Measurements from ENCODE around the gene IFT57. TPM values are rescaled to one million over a fixed set of nuclear protein-coding genes. Genes with fewer than 3 reads are reported as not detected.

IFT57 gene
- total and polyA plus RNA-seq, 9 of the 15 experiments (the other 6 are each of a cell fraction or from before 2014, with no cell fraction given) = 1.5 to 20.1 (median 9.9) TPM

DNA sequence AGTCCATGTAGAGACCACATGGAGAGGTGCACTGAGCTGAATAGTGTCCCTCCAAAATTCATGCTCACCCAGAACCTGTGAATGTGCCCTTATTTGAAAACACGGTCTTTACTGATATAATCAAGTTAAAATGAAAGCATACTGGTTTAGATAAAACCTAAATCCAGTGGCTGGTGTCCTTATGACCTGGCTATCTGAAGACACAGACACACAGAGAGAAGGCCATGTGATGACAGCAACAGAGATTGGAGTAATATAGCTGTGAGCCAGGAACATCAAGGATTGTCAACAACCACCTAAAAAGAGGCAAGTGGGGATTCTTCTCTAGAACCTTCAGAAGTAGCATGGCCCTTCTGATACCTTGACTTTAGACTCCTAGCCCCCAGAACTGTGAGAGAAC, 76.6 kb downstream of the IFT57 start:
- in situ Hi-C loops (cut with MboI) (no loop called here), intact Hi-C loops (cut with micrococcal nuclease) (no loop called here)
- no peak overlapping the region for H3K27ac ChIP-seq (ENCODE audit: extremely low read depth, low read depth, low read length)
- H3K9me3 ChIP-seq (replicated peaks; ENCODE audit: control insufficient read depth, insufficient read depth, low read depth, low read length) = no peaks in the 10 kb centered on the region
- no TSS peak for BruUV-seq (replicated peaks)
- H3K79me2 ChIP-seq (ENCODE audit: control insufficient read depth, insufficient read depth, low read length) = no peaks in the 10 kb centered on the region
- whole genome bisulfite sequencing (ENCODE audit: insufficient coverage, low coverage, missing lambda C conversion rate) = 0% methylated on average over 1 of the region's 1 CpG
- no peaks in the 10 kb centered on the region for H3K27me3 ChIP-seq (ENCODE audit: control insufficient read depth in 2 of 2, insufficient read depth in 2 of 2, low read length in 2 of 2)
- no peak for DNase-seq (ENCODE audit: extremely low read depth in 1 of 4, low spot score in 3 of 4)
- H3K4me1 ChIP-seq (replicated peaks in 1 of 2; ENCODE audit: control insufficient read depth in 2 of 2, insufficient read depth in 2 of 2, low read length in 2 of 2) = peaks cover 0 to 20% of the 10 kb centered on the region in 2 experiments; a peak in 2 of 5 replicates
- FAIRE-seq = no peak
- no peak overlapping the region for H2AFZ ChIP-seq (ENCODE audit: low read depth, low read length)
- no peak overlapping the region for H3K4me3 ChIP-seq
- no peaks in the 10 kb centered on the region for H4K20me1 ChIP-seq (replicated peaks; ENCODE audit: control insufficient read depth, insufficient read depth, low read length)
- H3K9me1 ChIP-seq (ENCODE audit: control insufficient read depth, insufficient read depth, low read length) = no peaks in the 10 kb centered on the region
- H3K4me2 ChIP-seq (ENCODE audit: insufficient read depth, low read length) = no peak overlapping the region
- H3K36me3 ChIP-seq (ENCODE audit: control insufficient read depth, insufficient read depth, low read length) = no peaks in the 10 kb centered on the region
- ChIA-PET POLR2A (interaction anchor here (0.6 kb wide), 1 partner anchor 77 kb away, joined by 3 read pairs; no protein-coding TSS in a partner anchor), CTCF (ENCODE audit: low intra/inter-chr PET ratio) (no interaction called here)
- no peak for ATAC-seq
- H3K9ac ChIP-seq (ENCODE audit: insufficient read depth in 1 of 2, low read depth in 2 of 2, low read length in 2 of 2) = no peak overlapping the region
- no peak for TF ChIP-seq ZNF311 (CRISPR knock-in tag; IDR thresholded peaks at IDR 0.05)
- no peak for TF ChIP-seq NCOA2 (IDR thresholded peaks at IDR 0.05; ENCODE audit: partially characterized antibody in 2 of 2)
- TF ChIP-seq, protein P1, sequence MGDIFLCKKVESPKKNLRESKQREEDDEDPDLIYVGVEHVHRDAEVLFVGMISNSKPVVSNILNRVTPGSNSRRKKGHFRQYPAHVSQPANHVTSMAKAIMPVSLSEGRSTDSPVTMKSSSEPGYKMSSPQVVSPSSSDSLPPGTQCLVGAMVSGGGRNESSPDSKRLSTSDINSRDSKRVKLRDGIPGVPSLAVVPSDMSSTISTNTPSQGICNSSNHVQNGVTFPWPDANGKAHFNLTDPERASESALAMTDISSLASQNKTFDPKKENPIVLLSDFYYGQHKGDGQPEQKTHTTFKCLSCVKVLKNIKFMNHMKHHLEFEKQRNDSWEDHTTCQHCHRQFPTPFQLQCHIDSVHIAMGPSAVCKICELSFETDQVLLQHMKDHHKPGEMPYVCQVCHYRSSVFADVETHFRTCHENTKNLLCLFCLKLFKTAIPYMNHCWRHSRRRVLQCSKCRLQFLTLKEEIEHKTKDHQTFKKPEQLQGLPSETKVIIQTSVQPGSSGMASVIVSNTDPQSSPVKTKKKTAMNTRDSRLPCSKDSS (IDR thresholded peaks at IDR 0.05; ENCODE audit: low read depth, partially characterized antibody) = no peak
- peak in 1 of 2 experiments; percentile 26; a peak in 1 of 4 replicates for TF ChIP-seq FOXK2 (conservative IDR thresholded peaks at IDR 0.05 in 1 of 2, IDR thresholded peaks at IDR 0.05 in 1 of 2; ENCODE audit: low read depth in 2 of 2)
- TF ChIP-seq CBFA2T3 (IDR thresholded peaks at IDR 0.05) = peak; percentile 63
- TF ChIP-seq HOXB6 (CRISPR knock-in tag; IDR thresholded peaks at IDR 0.05; ENCODE audit: borderline replicate concordance) = no peak
- no peak for TF ChIP-seq TFAP4 (CRISPR knock-in tag; IDR thresholded peaks at IDR 0.05; ENCODE audit: borderline replicate concordance)
- TF ChIP-seq ZNF324 (CRISPR knock-in tag; IDR thresholded peaks at IDR 0.05) = no peak
- peak; percentile 65 for TF ChIP-seq MEIS2 (IDR thresholded peaks at IDR 0.05; ENCODE audit: partially characterized antibody)
- TF ChIP-seq ILK (tag; IDR thresholded peaks at IDR 0.05; ENCODE audit: borderline replicate concordance, low read depth) = no peak
- TF ChIP-seq, protein P2, sequence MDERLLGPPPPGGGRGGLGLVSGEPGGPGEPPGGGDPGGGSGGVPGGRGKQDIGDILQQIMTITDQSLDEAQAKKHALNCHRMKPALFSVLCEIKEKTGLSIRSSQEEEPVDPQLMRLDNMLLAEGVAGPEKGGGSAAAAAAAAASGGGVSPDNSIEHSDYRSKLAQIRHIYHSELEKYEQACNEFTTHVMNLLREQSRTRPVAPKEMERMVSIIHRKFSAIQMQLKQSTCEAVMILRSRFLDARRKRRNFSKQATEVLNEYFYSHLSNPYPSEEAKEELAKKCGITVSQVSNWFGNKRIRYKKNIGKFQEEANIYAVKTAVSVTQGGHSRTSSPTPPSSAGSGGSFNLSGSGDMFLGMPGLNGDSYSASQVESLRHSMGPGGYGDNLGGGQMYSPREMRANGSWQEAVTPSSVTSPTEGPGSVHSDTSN (CRISPR knock-in tag; IDR thresholded peaks at IDR 0.05; ENCODE audit: low read depth) = no peak
- TF ChIP-seq, protein P2 (tag; conservative IDR thresholded peaks at IDR 0.05; ENCODE audit: low read depth) = peak; percentile 51
- no peak for TF ChIP-seq RUNX1 (IDR thresholded peaks at IDR 0.05; ENCODE audit: low read depth)
- TF ChIP-seq POLR2H (tag; IDR thresholded peaks at IDR 0.05; ENCODE audit: low read depth) = no peak
- TF ChIP-seq TCF7L2 (IDR thresholded peaks at IDR 0.05; ENCODE audit: low read depth, low read length) = no peak
- TF ChIP-seq RNF219 (CRISPR knock-in tag; IDR thresholded peaks at IDR 0.05) = no peak
- TF ChIP-seq ZNF77 (CRISPR knock-in tag; IDR thresholded peaks at IDR 0.05) = no peak
